ENCODE data around the gene SLCO2B1.

DNA sequence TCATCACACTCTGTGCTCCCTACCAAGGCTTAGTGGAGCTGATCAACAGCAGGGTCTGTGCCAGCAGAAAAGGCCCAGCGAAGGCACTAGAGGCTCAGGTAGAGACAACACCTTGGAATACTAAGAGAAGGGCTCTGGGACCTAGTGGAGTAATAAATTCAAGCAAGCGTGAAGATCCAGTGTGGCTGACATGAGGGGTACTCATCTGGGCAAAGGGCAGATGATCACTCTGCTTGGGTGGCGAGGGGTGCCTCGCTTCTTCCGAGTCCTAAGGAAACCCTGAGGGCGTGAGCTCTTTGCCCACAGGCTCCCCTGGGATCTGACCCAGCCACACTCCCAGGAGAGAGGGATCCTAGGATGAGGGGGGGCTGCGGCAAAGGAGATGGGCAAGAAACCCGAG is 86.1 kb downstream of the SLCO2B1 start:
- TF ChIP-seq FOXA1 (IDR thresholded peaks at IDR 0.05) (no peak), ARNT (IDR thresholded peaks at IDR 0.05) (no peak), LEF1 (IDR thresholded peaks at IDR 0.05; ENCODE audit: borderline replicate concordance) (no peak), HDGF (IDR thresholded peaks at IDR 0.05; ENCODE audit: borderline replicate concordance) (no peak)
- TF ChIP-seq, protein P1, sequence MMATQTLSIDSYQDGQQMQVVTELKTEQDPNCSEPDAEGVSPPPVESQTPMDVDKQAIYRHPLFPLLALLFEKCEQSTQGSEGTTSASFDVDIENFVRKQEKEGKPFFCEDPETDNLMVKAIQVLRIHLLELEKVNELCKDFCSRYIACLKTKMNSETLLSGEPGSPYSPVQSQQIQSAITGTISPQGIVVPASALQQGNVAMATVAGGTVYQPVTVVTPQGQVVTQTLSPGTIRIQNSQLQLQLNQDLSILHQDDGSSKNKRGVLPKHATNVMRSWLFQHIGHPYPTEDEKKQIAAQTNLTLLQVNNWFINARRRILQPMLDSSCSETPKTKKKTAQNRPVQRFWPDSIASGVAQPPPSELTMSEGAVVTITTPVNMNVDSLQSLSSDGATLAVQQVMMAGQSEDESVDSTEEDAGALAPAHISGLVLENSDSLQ (IDR thresholded peaks at IDR 0.05), result no peak
